ENCODE measurements around the gene ZNF697. TPM values are rescaled to one million over a fixed set of nuclear protein-coding genes. Genes with fewer than 3 reads are reported as not detected.

ZNF697 gene
- total and polyA plus RNA-seq, 2 donors from 2014 or later: 4.1 to 8.3 TPM

GRCh38 chr1:119682141-119682540 lies 34.1 kb upstream of the ZNF697 start:
- no peak overlapping the region for H3K9ac ChIP-seq (ENCODE audit: low read length in 3 of 3)
- intact Hi-C loops (cut with DNase I): no loop called here
- H3K4me3 ChIP-seq (ENCODE audit: low read length in 3 of 3): no peak overlapping the region
- no peak for DNase-seq
- FAIRE-seq: no peak
- no peaks in the 10 kb centered on the region for H3K27me3 ChIP-seq (ENCODE audit: control insufficient read depth, insufficient read depth, low read length)
- TF ChIP-seq, protein P1, sequence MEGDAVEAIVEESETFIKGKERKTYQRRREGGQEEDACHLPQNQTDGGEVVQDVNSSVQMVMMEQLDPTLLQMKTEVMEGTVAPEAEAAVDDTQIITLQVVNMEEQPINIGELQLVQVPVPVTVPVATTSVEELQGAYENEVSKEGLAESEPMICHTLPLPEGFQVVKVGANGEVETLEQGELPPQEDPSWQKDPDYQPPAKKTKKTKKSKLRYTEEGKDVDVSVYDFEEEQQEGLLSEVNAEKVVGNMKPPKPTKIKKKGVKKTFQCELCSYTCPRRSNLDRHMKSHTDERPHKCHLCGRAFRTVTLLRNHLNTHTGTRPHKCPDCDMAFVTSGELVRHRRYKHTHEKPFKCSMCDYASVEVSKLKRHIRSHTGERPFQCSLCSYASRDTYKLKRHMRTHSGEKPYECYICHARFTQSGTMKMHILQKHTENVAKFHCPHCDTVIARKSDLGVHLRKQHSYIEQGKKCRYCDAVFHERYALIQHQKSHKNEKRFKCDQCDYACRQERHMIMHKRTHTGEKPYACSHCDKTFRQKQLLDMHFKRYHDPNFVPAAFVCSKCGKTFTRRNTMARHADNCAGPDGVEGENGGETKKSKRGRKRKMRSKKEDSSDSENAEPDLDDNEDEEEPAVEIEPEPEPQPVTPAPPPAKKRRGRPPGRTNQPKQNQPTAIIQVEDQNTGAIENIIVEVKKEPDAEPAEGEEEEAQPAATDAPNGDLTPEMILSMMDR (IDR thresholded peaks at IDR 0.05; ENCODE audit: borderline replicate concordance, extremely low read depth, insufficient read depth): no peak
- H3K27ac ChIP-seq (ENCODE audit: low read depth in 2 of 2, low read length in 2 of 2): no peak overlapping the region
- no peaks in the 10 kb centered on the region for H3K4me1 ChIP-seq (ENCODE audit: control insufficient read depth in 2 of 3, insufficient read depth in 2 of 3, low read depth in 1 of 3, low read length in 3 of 3)
- H3K36me3 ChIP-seq (ENCODE audit: control insufficient read depth in 2 of 3, insufficient read depth in 3 of 3, low read length in 3 of 3): no peaks in the 10 kb centered on the region
- no peaks in the 10 kb centered on the region for H3K9me3 ChIP-seq (ENCODE audit: control insufficient read depth in 2 of 3, insufficient read depth in 1 of 3, low read length in 3 of 3)

- no peak for FAIRE-seq
- TF ChIP-seq, protein P1 (IDR thresholded peaks at IDR 0.05; ENCODE audit: borderline replicate concordance, extremely low read depth, insufficient read depth): no peak
- H3K27ac ChIP-seq (ENCODE audit: low read depth in 2 of 2, low read length in 2 of 2): no peak overlapping the region
Measured at GRCh38 chr1:119681560-119681959, 33.5 kb upstream of the ZNF697 start.

GRCh38 chr1:119680723-119681122 lies 32.7 kb upstream of the ZNF697 start:
- peaks cover 0 to under 1% (median 0%) of the 10 kb centered on the region in 3 donors for H3K4me1 ChIP-seq (ENCODE audit: control insufficient read depth in 2 of 3, insufficient read depth in 2 of 3, low read depth in 1 of 3, low read length in 3 of 3)
- no peaks in the 10 kb centered on the region for H3K36me3 ChIP-seq (ENCODE audit: control insufficient read depth in 2 of 3, insufficient read depth in 3 of 3, low read length in 3 of 3)
- intact Hi-C loops (cut with DNase I): no loop called here
- DNase-seq (no peak), FAIRE-seq (no peak)
- H3K4me3 ChIP-seq (ENCODE audit: low read length in 3 of 3): no peak overlapping the region
- no peaks in the 10 kb centered on the region for H3K27me3 ChIP-seq (ENCODE audit: control insufficient read depth, insufficient read depth, low read length)
- TF ChIP-seq, protein P1 (IDR thresholded peaks at IDR 0.05; ENCODE audit: borderline replicate concordance, extremely low read depth, insufficient read depth): no peak
- H3K9ac ChIP-seq (ENCODE audit: low read length in 3 of 3): no peak overlapping the region
- H3K27ac ChIP-seq (ENCODE audit: low read depth in 2 of 2, low read length in 2 of 2): no peak overlapping the region
- no peaks in the 10 kb centered on the region for H3K9me3 ChIP-seq (ENCODE audit: control insufficient read depth in 2 of 3, insufficient read depth in 1 of 3, low read length in 3 of 3)

More at GRCh38 chr1:119681560-119681959, 33.5 kb upstream of the ZNF697 start:
- Histone ChIP-seq H3K4me1 (ENCODE audit: control insufficient read depth in 2 of 3, insufficient read depth in 2 of 3, low read depth in 1 of 3, low read length in 3 of 3) (no peaks in the 10 kb centered on the region), H3K4me3 (ENCODE audit: low read length in 3 of 3) (no peak overlapping the region), H3K9ac (ENCODE audit: low read length in 3 of 3) (no peak overlapping the region), H3K27me3 (ENCODE audit: control insufficient read depth, insufficient read depth, low read length) (no peaks in the 10 kb centered on the region), H3K36me3 (ENCODE audit: control insufficient read depth in 2 of 3, insufficient read depth in 3 of 3, low read length in 3 of 3) (no peaks in the 10 kb centered on the region), H3K9me3 (ENCODE audit: control insufficient read depth in 2 of 3, insufficient read depth in 1 of 3, low read length in 3 of 3) (no peaks in the 10 kb centered on the region)
- no peak for DNase-seq
- intact Hi-C loops (cut with DNase I): no loop called here

GRCh38 chr1:119680193-119680592 lies 32.1 kb upstream of the ZNF697 start:
- intact Hi-C loops (cut with DNase I): no loop called here
- Histone ChIP-seq H3K9me3 (ENCODE audit: control insufficient read depth in 2 of 3, insufficient read depth in 1 of 3, low read length in 3 of 3) (no peaks in the 10 kb centered on the region), H3K27me3 (ENCODE audit: control insufficient read depth, insufficient read depth, low read length) (no peaks in the 10 kb centered on the region), H3K9ac (ENCODE audit: low read length in 3 of 3) (no peak overlapping the region), H3K4me3 (ENCODE audit: low read length in 3 of 3) (no peak overlapping the region), H3K27ac (ENCODE audit: low read depth in 2 of 2, low read length in 2 of 2) (no peak overlapping the region), H3K36me3 (ENCODE audit: control insufficient read depth in 2 of 3, insufficient read depth in 3 of 3, low read length in 3 of 3) (no peaks in the 10 kb centered on the region), H3K4me1 (ENCODE audit: control insufficient read depth in 2 of 3, insufficient read depth in 2 of 3, low read depth in 1 of 3, low read length in 3 of 3) (peaks cover 0 to 2% (median 0%) of the 10 kb centered on the region in 3 donors)
- no peak for DNase-seq
- TF ChIP-seq, protein P1 (IDR thresholded peaks at IDR 0.05; ENCODE audit: borderline replicate concordance, extremely low read depth, insufficient read depth): no peak
- FAIRE-seq: no peak

All from kidney (tissue), 14 donors.